H1 (cell line): ENCODE data around the gene TK2. TPM values are rescaled to one million over a fixed set of nuclear protein-coding genes. Genes with fewer than 3 reads are reported as not detected.

Source experiments
- CTCF ChIA-PET: fragments of 300-600 bp; sonication (Branson Sonifier 250); formaldehyde crosslinking; loops from one replicate; lab custom pipeline; 2021; ENCODE audit not compliant: partially characterized antibody; lab: Charles Lee
- POLR2A ChIA-PET: fragments of 300-600 bp; sonication (Branson Sonifier 250); formaldehyde crosslinking; loops from one replicate; lab custom pipeline; 2021; ENCODE audit warnings: inconsistent platforms; ENCODE audit not compliant: partially characterized antibody; lab: Charles Lee
- DNase-seq, 2 experiments: peaks; one replicate each; pipeline versions ENCODE4 v3.0.0 to v3.0.0-alpha.2; 2010 to 2022; ENCODE audit warnings: low spot score in 2 of 2, low read depth in 1 of 2, mixed read lengths in 1 of 2
- FAIRE-seq: peaks from 2 replicates; lab custom pipeline; 2011; peaks lifted over from hg19 to GRCh38; lab: Jason Lieb, UNC
- H2AFZ ChIP-seq: 2 replicates; pipeline ENCODE4 v1.8.1; 2012; ENCODE audit warnings: low read length, inconsistent platforms
- H2AK5ac ChIP-seq: 2 replicates; pipeline ENCODE4 v1.6.1; 2013; ENCODE audit warnings: low read depth, low read length
- H2BK120ac ChIP-seq: replicated peaks from 2 replicates; pipeline ENCODE3; 2013; ENCODE audit warnings: low read depth, low read length, inconsistent platforms
- H2BK12ac ChIP-seq: 2 replicates; pipeline ENCODE4 v1.6.1; 2013; ENCODE audit warnings: low read depth, low read length
- H2BK15ac ChIP-seq: 2 replicates; pipeline ENCODE4 v1.6.1; 2013; ENCODE audit warnings: low read length
- H2BK20ac ChIP-seq: 2 replicates; pipeline ENCODE4 v1.6.1; 2013; ENCODE audit warnings: low read length
- H2BK5ac ChIP-seq: 2 replicates; pipeline ENCODE4 v1.6.1; 2013; ENCODE audit warnings: low read depth, low read length
- H3K14ac ChIP-seq: 2 replicates; pipeline ENCODE4 v1.6.1; 2013; ENCODE audit warnings: inconsistent platforms; ENCODE audit not compliant: insufficient read length
- H3K18ac ChIP-seq: 2 replicates; pipeline ENCODE4 v1.6.1; 2013; ENCODE audit warnings: low read length; ENCODE audit errors: extremely low read depth
- H3K23ac ChIP-seq: 2 replicates; pipeline ENCODE4 v1.6.1; 2013; ENCODE audit warnings: inconsistent platforms; ENCODE audit not compliant: insufficient read length
- H3K23me2 ChIP-seq: 2 replicates; pipeline ENCODE4 v1.6.1; 2013; ENCODE audit warnings: low read depth, low read length
- H3K27ac ChIP-seq: 2 replicates; pipeline ENCODE4 v1.6.1; 2011; ENCODE audit warnings: low read depth, low read length, inconsistent platforms
- H3K27me3 ChIP-seq, 4 experiments: replicated peaks in 1 of 4; 1 replicate in 1 of 4; 2 replicates in 3 of 4; pipeline versions ENCODE4 v1.6.1 to v1.8.1; 2011 to 2013; ENCODE audit warnings: low read length in 3 of 4, mild to moderate bottlenecking in 3 of 4, inconsistent platforms in 2 of 4, mixed read lengths in 2 of 4, moderate library complexity in 1 of 4; ENCODE audit not compliant: control insufficient read depth in 3 of 4, insufficient read depth in 3 of 4; ENCODE audit errors: extremely low read depth in 1 of 4
- H3K36me3 ChIP-seq, 4 experiments: 2 replicates each; pipeline versions ENCODE4 v1.6.1 to v1.8.1; 2011 to 2013; ENCODE audit warnings: mild to moderate bottlenecking in 4 of 4, low read length in 3 of 4, moderate library complexity in 2 of 4, control low read depth in 1 of 4, inconsistent platforms in 1 of 4; ENCODE audit not compliant: insufficient read depth in 4 of 4, control insufficient read depth in 2 of 4
- H3K4ac ChIP-seq: replicated peaks from 2 replicates; pipeline ENCODE3; 2013; ENCODE audit warnings: low read length, low read depth, mixed read lengths, inconsistent platforms; ENCODE audit not compliant: insufficient read length
- H3K4me1 ChIP-seq, 4 experiments: replicated peaks in 1 of 4; 1 replicate in 1 of 4; 2 replicates in 3 of 4; pipeline versions ENCODE4 v1.6.1 to v1.8.1; 2011 to 2013; ENCODE audit warnings: low read length in 3 of 4, inconsistent platforms in 2 of 4, mixed read lengths in 1 of 4; ENCODE audit not compliant: insufficient read depth in 4 of 4, control insufficient read depth in 3 of 4
- H3K4me2 ChIP-seq, 2 experiments: 2 replicates each; pipeline versions ENCODE4 v1.6.1 to v1.8.1; 2011 to 2013; ENCODE audit warnings: low read depth in 2 of 2, low read length in 2 of 2, control low read depth in 1 of 2, inconsistent platforms in 1 of 2, mild to moderate bottlenecking in 1 of 2; ENCODE audit not compliant: insufficient read depth in 1 of 2
- H3K4me3 ChIP-seq, 4 experiments: fragments of 200-600, 300-600 bp in 1 of 4; sonication (generic), shearing (Covaris generic), sonication (Bioruptor Twin) in 1 of 4; 2 replicates each; pipeline versions ENCODE4 v1.5.1 to v1.8.1; 2011 to 2016; ENCODE audit warnings: low read length in 4 of 4, low read depth in 3 of 4, control low read depth in 2 of 4, inconsistent platforms in 2 of 4, mild to moderate bottlenecking in 2 of 4, mixed read lengths in 1 of 4, moderate library complexity in 1 of 4; ENCODE audit not compliant: insufficient read depth in 2 of 4; ENCODE audit errors: extremely low read depth in 1 of 4
- H3K56ac ChIP-seq: replicated peaks from 2 replicates; pipeline ENCODE3; 2013; ENCODE audit warnings: low read depth, mild to moderate bottlenecking, mixed read lengths, low read length, inconsistent platforms; ENCODE audit not compliant: insufficient read length
- H3K79me1 ChIP-seq: 2 replicates; pipeline ENCODE4 v1.6.1; 2013; ENCODE audit warnings: low read depth, low read length, control low read depth
- H3K79me2 ChIP-seq, 2 experiments: 2 replicates each; pipeline versions ENCODE4 v1.6.1 to v1.8.1; 2012 to 2013; ENCODE audit warnings: low read length in 2 of 2, mild to moderate bottlenecking in 2 of 2, inconsistent platforms in 1 of 2; ENCODE audit not compliant: insufficient read depth in 2 of 2, control insufficient read depth in 1 of 2
- H3K9ac ChIP-seq, 4 experiments: replicated peaks in 1 of 4; 1 replicate in 1 of 4; 2 replicates in 3 of 4; pipeline versions ENCODE4 v1.6.1 to v1.8.1; 2011 to 2013; ENCODE audit warnings: low read depth in 3 of 4, low read length in 3 of 4, control low read depth in 2 of 4, mild to moderate bottlenecking in 2 of 4, moderate library complexity in 2 of 4, inconsistent platforms in 1 of 4; ENCODE audit errors: extremely low read depth in 1 of 4
- H3K9me3 ChIP-seq, 2 experiments: 2 replicates each; pipeline versions ENCODE4 v1.6.1 to v1.8.1; 2012 to 2013; ENCODE audit warnings: mild to moderate bottlenecking in 2 of 2, moderate library complexity in 2 of 2, control low read depth in 1 of 2, inconsistent platforms in 1 of 2, low read depth in 1 of 2, low read length in 1 of 2, mixed read lengths in 1 of 2; ENCODE audit not compliant: insufficient read depth in 2 of 2
- H4K20me1 ChIP-seq, 2 experiments: replicated peaks in 1 of 2; 2 replicates each; pipeline versions ENCODE3 to v1.8.1; 2011 to 2013; ENCODE audit warnings: inconsistent platforms in 2 of 2, low read length in 2 of 2, mild to moderate bottlenecking in 1 of 2; ENCODE audit not compliant: insufficient read depth in 2 of 2, control insufficient read depth in 1 of 2
- H4K5ac ChIP-seq: 2 replicates; pipeline ENCODE4 v1.6.1; 2013; ENCODE audit warnings: low read length, low read depth, mixed read lengths, inconsistent platforms; ENCODE audit not compliant: insufficient read length
- H4K8ac ChIP-seq: 2 replicates; pipeline ENCODE4 v1.8.0; 2013; ENCODE audit warnings: mild to moderate bottlenecking, moderate library complexity, low read length, inconsistent platforms; ENCODE audit not compliant: insufficient read depth; ENCODE audit errors: extremely low read depth
- H4K91ac ChIP-seq: replicated peaks from 2 replicates; pipeline ENCODE3; 2013; ENCODE audit warnings: low read length, mixed read lengths, inconsistent platforms; ENCODE audit not compliant: insufficient read length
- ATF3 ChIP-seq: IDR thresholded peaks from 2 replicates; pipeline ENCODE4 v1.6.1; 2011; ENCODE audit warnings: low read depth, mild to moderate bottlenecking, low read length; ENCODE audit not compliant: insufficient read depth
- BCL11A ChIP-seq, 2 experiments: IDR thresholded peaks; one replicate each; pipeline ENCODE4 v1.6.1; 2011; ENCODE audit warnings: low read depth in 2 of 2, low read length in 2 of 2, mild to moderate bottlenecking in 2 of 2
- CEBPB ChIP-seq: IDR thresholded peaks from 2 replicates; pipeline ENCODE4 v1.6.1; 2012; ENCODE audit warnings: low read depth, low read length
- GABPA ChIP-seq: IDR thresholded peaks from 2 replicates; pipeline ENCODE4 v1.6.1; 2011; ENCODE audit warnings: mild to moderate bottlenecking, low read length, moderate library complexity, borderline replicate concordance; ENCODE audit not compliant: insufficient read depth
- HDAC2 ChIP-seq, 2 experiments: fragments of 300-600 bp in 1 of 2; sonication (generic) in 1 of 2; IDR thresholded peaks; 2 replicates each; pipeline ENCODE4 v1.6.1; 2011 to 2012; ENCODE audit warnings: low read depth in 2 of 2, low read length in 2 of 2, mild to moderate bottlenecking in 2 of 2, moderate library complexity in 2 of 2, borderline replicate concordance in 1 of 2, inconsistent platforms in 1 of 2
- KDM5A ChIP-seq: fragments of 200-600 bp; IDR thresholded peaks from 2 replicates; pipeline ENCODE4 v1.7.1; 2012; ENCODE audit warnings: mild to moderate bottlenecking, low read length, inconsistent platforms, mixed read lengths
- PHF8 ChIP-seq: fragments of 200-600 bp; sonication (generic); conservative IDR thresholded peaks from 2 replicates; pipeline ENCODE4 v1.7.1; 2012; ENCODE audit warnings: low read depth, mild to moderate bottlenecking, inconsistent platforms, low read length, moderate library complexity
- RXRA ChIP-seq: IDR thresholded peaks from 2 replicates; pipeline ENCODE4 v1.6.1; 2011; ENCODE audit warnings: low read depth, mild to moderate bottlenecking, low read length, moderate library complexity; ENCODE audit not compliant: insufficient read depth
- SUZ12 ChIP-seq: fragments of 200-600 bp; sonication (generic); IDR thresholded peaks from 2 replicates; pipeline ENCODE4 v1.6.1; 2012; ENCODE audit warnings: mild to moderate bottlenecking, inconsistent platforms, low read length, moderate library complexity, mixed read lengths
- TCF12 ChIP-seq: IDR thresholded peaks from 2 replicates; pipeline ENCODE4 v1.6.1; 2011; ENCODE audit warnings: low read depth, mild to moderate bottlenecking, low read length
- ZNF274 ChIP-seq: IDR thresholded peaks from 2 replicates; pipeline ENCODE4 v1.7.0; 2012; ENCODE audit warnings: low read length, borderline replicate concordance; ENCODE audit errors: extremely low read depth
- WGBS, 2 experiments: shearing (Covaris generic) in 1 of 2; methylation state at CpG; one replicate each; pipeline versions ENCODE4 v1.1.6 to v1.1.7; 2013 to 2015; ENCODE audit warnings: low lambda C conversion rate in 2 of 2, mixed read lengths in 2 of 2, inconsistent platforms in 1 of 2, low coverage in 1 of 2, missing lambda C conversion rate in 1 of 2; ENCODE audit not compliant: insufficient replicate concordance in 2 of 2, insufficient coverage in 1 of 2, insufficient read length in 1 of 2; ENCODE audit errors: extremely low coverage in 1 of 2, missing lambda C conversion rate in 1 of 2; 5-methylcytosine and 5-hydroxymethylcytosine counted together
- polyA plus RNA-seq, 7 experiments: library from polyadenylated mRNA; depleted of rRNA in 3 of 7; stranded (reverse) in 5 of 7; unstranded in 2 of 7; fragments of >200 nt in 5 of 7; fragments of 200-250 nt in 2 of 7; gene quantifications; 1 replicate in 5 of 7; 2 replicates in 1 of 7; 4 replicates in 1 of 7; pipeline versions ENCODE4 v1.2.1 to v1.2.3, GENCODE V29; 2011 to 2013; ENCODE audit warnings: missing spikeins in 2 of 7, mixed read lengths in 2 of 7
- total RNA-seq: library from RNA; stranded (reverse); fragmentation: NEBNext Ultra II Directional; extraction: Animal tissue kit (Norgen Biotek cat#: 25700); gene quantifications from 2 replicates; pipeline ENCODE4 v1.2.1, GENCODE V29; 2021

The TK2 gene
- total and polyA plus RNA-seq, 2 of the 8 experiments (the other 6 are each of a cell fraction or from before 2014, with no cell fraction given), result 2.7 to 3.6 TPM

GRCh38 chr16:66521951-66522771 lies 27.8 kb downstream of the TK2 start:
- Histone ChIP-seq H4K91ac (no peak overlapping the region), H3K56ac (no peak overlapping the region), H3K4me2 (no peak overlapping the region), H3K4ac (no peak overlapping the region), H4K20me1 (no peaks in the 10 kb centered on the region), H3K79me2 (no peaks in the 10 kb centered on the region), H2BK5ac (no peak overlapping the region), H3K27ac (no peak overlapping the region), H3K9me3 (no peaks in the 10 kb centered on the region), H2BK15ac (no peak overlapping the region), H3K14ac (no peak overlapping the region), H3K27me3 (no peaks in the 10 kb centered on the region), H2BK120ac (no peak overlapping the region), H3K18ac (no peak overlapping the region), H2BK20ac (no peak overlapping the region), H3K36me3 (no peaks in the 10 kb centered on the region), H3K4me1 (peaks cover 0 to under 1% (median 0%) of the 10 kb centered on the region in 4 experiments; a peak in 1 of 7 replicates), H4K8ac (no peak overlapping the region), H3K79me1 (no peaks in the 10 kb centered on the region), H3K9ac (no peak overlapping the region), H4K5ac (no peak overlapping the region), H2AK5ac (no peak overlapping the region), H3K23me2 (no peaks in the 10 kb centered on the region), H3K23ac (no peak overlapping the region), H2BK12ac (no peak overlapping the region), H2AFZ (no peak overlapping the region), H3K4me3 (no peak overlapping the region)
- 88% methylated on average over 17 of the region's 17 CpGs; no CpG with 5 or more reads in 1 of the 2 experiments for WGBS, 2 experiments
- no peak for DNase-seq
- CTCF ChIA-PET, result interaction anchor here (0.9 to 3.2 kb wide), 9 partner anchors 11 to 165 kb away, joined by 3 to 19 read pairs (median 7); partner anchors contain the start of gene CKLF
- no peak for FAIRE-seq
- POLR2A ChIA-PET, result interaction anchor here (1.4 to 1.9 kb wide), 2 partner anchors 10 to 19 kb away, joined by 4 to 8 read pairs; no protein-coding TSS in a partner anchor
- no peak for TF ChIP-seq RXRA
- no peak for TF ChIP-seq TCF12
- TF ChIP-seq BCL11A (IDR thresholded peaks at IDR 0.05; ENCODE audit: low read depth in 2 of 2, low read length in 2 of 2), result no peak
- TF ChIP-seq SUZ12, result no peak
- TF ChIP-seq KDM5A, result no peak
- TF ChIP-seq ZNF274, result no peak
- no peak for TF ChIP-seq GABPA
- no peak for TF ChIP-seq ATF3
- TF ChIP-seq PHF8, result no peak
- no peak for TF ChIP-seq CEBPB
- TF ChIP-seq HDAC2 (IDR thresholded peaks at IDR 0.05; ENCODE audit: borderline replicate concordance in 1 of 2, low read depth in 2 of 2, low read length in 2 of 2), result no peak
